ENCODE data around the gene TMEM255B.
"Not testable (repeated sequence)": the region's sequence is repeated elsewhere in the genome, so short reads cannot be mapped to it uniquely, and the experiment has no call there.

TMEM255B gene

GRCh38 chr13:113758651-113759524, at the start of gene TMEM255B:
Gene TMEM255B (plus strand): TSS chr13:113759226. CDS start chr13:113759270, 44 bp downstream.
- FAIRE-seq, result no peak
- DNase-seq (ENCODE audit: insufficient read length, low spot score), result peak; percentile 96

- DNase-seq (ENCODE audit: insufficient read length, low spot score) (no peak), FAIRE-seq (no peak)
These were observed 36.1 kb upstream of the TMEM255B start for GRCh38 chr13:113722921-113723320.

- no peak for FAIRE-seq
- no peak for DNase-seq (ENCODE audit: insufficient read length, low spot score)
These were observed 35.5 kb upstream of the TMEM255B start for GRCh38 chr13:113723410-113724015.

GRCh38 chr13:113724016-113724758, 34.8 kb upstream of the TMEM255B start:
- FAIRE-seq (no peak), DNase-seq (ENCODE audit: insufficient read length, low spot score) (no peak)

- FAIRE-seq, result peak; percentile 72
- DNase-seq (ENCODE audit: insufficient read length, low spot score), result peak; percentile 81
These were observed 34.2 kb upstream of the TMEM255B start for GRCh38 chr13:113724780-113725315.

- FAIRE-seq; DNase-seq (ENCODE audit: insufficient read length, low spot score): not testable (repeated sequence)
These were observed 33.5 kb upstream of the TMEM255B start for GRCh38 chr13:113725329-113726105.

GRCh38 chr13:113726106-113726821, 32.8 kb upstream of the TMEM255B start:
- FAIRE-seq; DNase-seq (ENCODE audit: insufficient read length, low spot score): not testable (repeated sequence)

GRCh38 chr13:113726961-113727411, 32.0 kb upstream of the TMEM255B start:
- no peak for DNase-seq (ENCODE audit: insufficient read length, low spot score)
- no peak for FAIRE-seq

GRCh38 chr13:113728571-113729054, 30.4 kb upstream of the TMEM255B start:
- FAIRE-seq (no peak), DNase-seq (ENCODE audit: insufficient read length, low spot score) (no peak)

- DNase-seq (ENCODE audit: insufficient read length, low spot score), result no peak
- FAIRE-seq, result no peak
These were observed 29.6 kb upstream of the TMEM255B start for GRCh38 chr13:113729187-113730019.

- FAIRE-seq, result no peak
These were observed 28.8 kb upstream of the TMEM255B start for GRCh38 chr13:113730258-113730691.

GRCh38 chr13:113730831-113731191, 28.2 kb upstream of the TMEM255B start:
- FAIRE-seq (no peak), DNase-seq (ENCODE audit: insufficient read length, low spot score) (no peak)

More at GRCh38 chr13:113730258-113730691, 28.8 kb upstream of the TMEM255B start:
- DNase-seq (ENCODE audit: insufficient read length, low spot score), result no peak

GRCh38 chr13:113731192-113732175, 27.5 kb upstream of the TMEM255B start:
- DNase-seq (ENCODE audit: insufficient read length, low spot score) (no peak), FAIRE-seq (no peak)

GRCh38 chr13:113732176-113732960, 26.7 kb upstream of the TMEM255B start:
- DNase-seq (ENCODE audit: insufficient read length, low spot score), result no peak
- no peak for FAIRE-seq

GRCh38 chr13:113732961-113733950, 25.8 kb upstream of the TMEM255B start:
- no peak for DNase-seq (ENCODE audit: insufficient read length, low spot score)
- FAIRE-seq, result no peak

Data from GM19239 (cell line).